Immature natural killer cell (primary cell): ENCODE measurements around the gene GHRL. TPM values are rescaled to one million over a fixed set of nuclear protein-coding genes. Genes with fewer than 3 reads are reported as not detected.
A peak's percentile ranks its signal among the peaks of the same experiment; 100 is the strongest.

Experiments used
- DNase-seq, 3 donors: peaks; one replicate each; pipeline ENCODE4 v3.0.0; 2022; ENCODE audit warnings: mixed read lengths in 1 of 3
- H3K27ac Mint-ChIP-seq, 6 donors: one replicate each; pipeline ENCODE4 v1.8.0; 2020; ENCODE audit warnings: mixed read lengths in 6 of 6, mild to moderate bottlenecking in 5 of 6, inconsistent platforms in 4 of 6, moderate library complexity in 3 of 6
- H3K27me3 Mint-ChIP-seq, 3 donors: one replicate each; pipeline ENCODE4 v1.8.0; 2020 to 2021; ENCODE audit warnings: low read depth in 3 of 3, mild to moderate bottlenecking in 3 of 3, mixed read lengths in 3 of 3, moderate library complexity in 3 of 3, inconsistent platforms in 1 of 3
- H3K36me3 Mint-ChIP-seq, 3 donors: one replicate each; pipeline ENCODE4 v1.8.0; 2020; ENCODE audit warnings: mixed read lengths in 3 of 3, inconsistent platforms in 2 of 3, mild to moderate bottlenecking in 2 of 3
- H3K4me1 Mint-ChIP-seq, 2 donors: one replicate each; pipeline ENCODE4 v1.8.0; 2020; ENCODE audit warnings: inconsistent platforms in 2 of 2, mild to moderate bottlenecking in 2 of 2, mixed read lengths in 2 of 2, moderate library complexity in 1 of 2
- H3K4me3 Mint-ChIP-seq, 5 donors: one replicate each; pipeline ENCODE4 v1.8.0; 2020; ENCODE audit warnings: mild to moderate bottlenecking in 5 of 5, mixed read lengths in 5 of 5, inconsistent platforms in 3 of 5, moderate library complexity in 3 of 5
- H3K9me3 Mint-ChIP-seq, 6 donors: one replicate each; pipeline ENCODE4 v1.8.0; 2020; ENCODE audit warnings: mild to moderate bottlenecking in 6 of 6, mixed read lengths in 6 of 6, inconsistent platforms in 4 of 6, moderate library complexity in 3 of 6
- polyA plus RNA-seq, 3 donors: library from polyadenylated mRNA; unstranded; fragments of 300-500 nt; fragmentation: Illumina TruSeq; gene quantifications; one replicate each; pipeline ENCODE4 v1.2.3, GENCODE V29; 2021

GHRL gene
- 1 to 10 TPM in 2 of 3 donors, under 1 TPM in 1; 0.94 to 8.3 (median 1.7) TPM for polyA plus RNA-seq

DNA sequence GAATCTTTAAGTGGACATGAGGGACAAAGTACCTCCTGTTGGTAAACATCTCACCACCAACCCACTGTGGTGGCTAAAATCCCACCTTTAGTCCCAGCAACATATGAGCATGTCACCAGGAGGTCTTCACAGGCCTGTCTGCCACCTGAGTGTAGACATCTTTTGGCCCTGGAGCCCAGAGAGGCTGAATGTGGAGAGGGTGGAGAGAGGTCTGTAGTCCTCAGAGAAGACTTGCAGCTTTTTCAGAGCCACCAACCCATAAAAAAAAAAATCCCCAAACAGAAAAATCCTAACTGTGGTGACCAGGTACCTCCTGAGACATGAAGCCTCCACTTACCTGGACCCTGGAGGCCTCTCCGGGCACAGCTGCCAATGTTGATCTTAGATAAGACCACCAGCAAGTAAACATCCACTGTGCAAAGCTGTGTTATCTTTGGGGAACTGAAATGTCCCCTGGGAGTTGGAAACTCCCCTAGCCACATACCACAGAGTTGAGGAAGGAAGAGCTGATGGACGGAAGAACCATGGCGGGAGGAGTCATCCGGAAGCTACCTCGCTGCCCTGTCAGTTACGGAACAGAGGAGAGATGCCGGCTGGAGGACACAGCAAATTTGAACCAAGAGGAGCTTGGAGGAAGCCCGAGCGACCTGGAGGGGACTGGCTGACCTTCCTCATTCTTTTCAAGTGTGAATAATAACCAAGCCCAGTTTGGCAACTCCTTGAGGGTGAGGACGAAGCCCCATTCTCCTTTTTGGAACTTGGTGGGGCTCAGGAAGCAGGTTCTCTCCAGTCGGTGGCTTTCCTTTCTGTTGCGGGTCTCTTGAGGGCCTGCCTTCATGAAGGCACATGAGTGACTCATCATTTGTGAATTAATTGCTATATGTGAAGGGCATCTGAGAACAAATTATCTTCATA is at the start of gene GHRL:
Gene GHRL (minus strand): TSS at position 443 of the 915 bp plus-strand sequence. CDS start 2,767 bp downstream, outside the sequence.
- peak within 1 kb of the TSS; percentile 44 to 93 (median 76) for H3K27ac Mint-ChIP-seq
- H3K27me3 Mint-ChIP-seq = no peaks in the 10 kb centered on the region
- peaks cover 4 to 9% (median 9%) of the 10 kb centered on the region in 3 donors for H3K36me3 Mint-ChIP-seq
- DNase-seq = peak in 1 of 3 donors; percentile 22
- H3K9me3 Mint-ChIP-seq = peaks cover 0 to 1% (median 0%) of the 10 kb centered on the region in 6 donors
- H3K4me3 Mint-ChIP-seq = peak within 1 kb of the TSS; percentile 38 to 71 (median 42)
- peaks cover 18 to 28% of the 10 kb centered on the region in 2 donors for H3K4me1 Mint-ChIP-seq

DNA sequence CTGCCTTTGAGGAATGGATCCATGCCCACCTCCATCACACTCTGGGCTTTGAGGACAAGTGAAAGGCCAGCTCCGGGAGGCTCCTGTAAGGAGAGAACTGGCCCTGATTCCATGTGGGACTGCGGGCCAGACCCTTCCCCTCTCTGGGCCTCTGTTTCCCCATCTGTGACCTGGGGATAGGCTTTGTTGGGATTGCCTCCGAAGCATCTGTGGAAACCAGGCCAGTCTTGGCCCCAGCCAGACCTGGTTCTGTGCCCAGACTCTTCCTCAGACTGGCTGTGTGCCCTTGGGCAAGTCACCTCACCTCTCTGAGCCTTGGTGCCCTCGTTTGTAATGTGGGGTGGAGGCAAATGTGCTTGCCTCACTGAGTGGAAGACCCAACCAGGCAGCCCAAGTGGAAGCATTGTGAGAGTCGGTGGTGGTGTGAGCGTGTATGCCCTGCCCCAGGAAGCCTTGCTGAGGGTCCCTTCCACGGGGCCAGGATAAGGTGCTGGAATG is 49.2 kb upstream of the GHRL start:
- no peak overlapping the region for H3K4me3 Mint-ChIP-seq
- no peaks in the 10 kb centered on the region for H3K9me3 Mint-ChIP-seq
- no peaks in the 10 kb centered on the region for H3K36me3 Mint-ChIP-seq
- no peak for DNase-seq
- H3K27ac Mint-ChIP-seq = no peak overlapping the region
- H3K4me1 Mint-ChIP-seq = no peaks in the 10 kb centered on the region
- peaks cover 0 to 3% (median 2%) of the 10 kb centered on the region in 3 donors for H3K27me3 Mint-ChIP-seq

GRCh38 chr3:10340476-10340875 is 47.7 kb upstream of the GHRL start:
- Mint-ChIP-seq H3K36me3 (no peaks in the 10 kb centered on the region), H3K4me3 (no peak overlapping the region), H3K27me3 (peaks cover 0 to 3% (median 2%) of the 10 kb centered on the region in 3 donors), H3K4me1 (no peaks in the 10 kb centered on the region), H3K27ac (peak overlapping the region in 1 of 6 donors; percentile 21), H3K9me3 (no peaks in the 10 kb centered on the region)
- DNase-seq = no peak

DNA sequence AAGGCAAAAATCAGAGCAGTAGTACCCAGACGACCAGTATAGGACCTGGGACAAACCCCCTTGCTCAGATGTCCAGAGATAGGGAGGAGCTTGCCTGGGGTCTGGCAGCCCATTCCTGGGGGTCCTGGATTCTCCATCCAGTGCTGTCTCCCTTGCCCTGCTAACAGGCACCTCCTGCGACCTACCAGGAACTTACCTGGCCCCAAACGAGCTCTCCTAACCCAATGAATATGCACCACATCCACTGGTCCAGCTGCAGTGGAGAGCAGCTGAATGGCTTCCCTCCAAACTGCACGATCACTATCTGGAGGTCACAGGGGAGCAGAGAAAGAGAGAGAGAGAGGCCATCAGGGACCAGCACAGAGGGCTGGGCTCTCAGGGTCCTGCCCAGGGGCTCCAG is 47.3 kb upstream of the GHRL start:
- Mint-ChIP-seq H3K9me3 (no peaks in the 10 kb centered on the region), H3K27ac (no peak overlapping the region), H3K27me3 (peaks cover 0 to 3% (median 2%) of the 10 kb centered on the region in 3 donors), H3K36me3 (no peaks in the 10 kb centered on the region), H3K4me1 (no peaks in the 10 kb centered on the region), H3K4me3 (no peak overlapping the region)
- DNase-seq = no peak

- DNase-seq = no peak
- no peaks in the 10 kb centered on the region for H3K36me3 Mint-ChIP-seq
- peaks cover 2 to 3% (median 2%) of the 10 kb centered on the region in 3 donors for H3K27me3 Mint-ChIP-seq
- no peaks in the 10 kb centered on the region for H3K4me1 Mint-ChIP-seq
- no peak overlapping the region for H3K27ac Mint-ChIP-seq
- no peak overlapping the region for H3K4me3 Mint-ChIP-seq
- H3K9me3 Mint-ChIP-seq = no peaks in the 10 kb centered on the region
These were observed 46.7 kb upstream of the GHRL start for GRCh38 chr3:10339376-10339955.

DNA sequence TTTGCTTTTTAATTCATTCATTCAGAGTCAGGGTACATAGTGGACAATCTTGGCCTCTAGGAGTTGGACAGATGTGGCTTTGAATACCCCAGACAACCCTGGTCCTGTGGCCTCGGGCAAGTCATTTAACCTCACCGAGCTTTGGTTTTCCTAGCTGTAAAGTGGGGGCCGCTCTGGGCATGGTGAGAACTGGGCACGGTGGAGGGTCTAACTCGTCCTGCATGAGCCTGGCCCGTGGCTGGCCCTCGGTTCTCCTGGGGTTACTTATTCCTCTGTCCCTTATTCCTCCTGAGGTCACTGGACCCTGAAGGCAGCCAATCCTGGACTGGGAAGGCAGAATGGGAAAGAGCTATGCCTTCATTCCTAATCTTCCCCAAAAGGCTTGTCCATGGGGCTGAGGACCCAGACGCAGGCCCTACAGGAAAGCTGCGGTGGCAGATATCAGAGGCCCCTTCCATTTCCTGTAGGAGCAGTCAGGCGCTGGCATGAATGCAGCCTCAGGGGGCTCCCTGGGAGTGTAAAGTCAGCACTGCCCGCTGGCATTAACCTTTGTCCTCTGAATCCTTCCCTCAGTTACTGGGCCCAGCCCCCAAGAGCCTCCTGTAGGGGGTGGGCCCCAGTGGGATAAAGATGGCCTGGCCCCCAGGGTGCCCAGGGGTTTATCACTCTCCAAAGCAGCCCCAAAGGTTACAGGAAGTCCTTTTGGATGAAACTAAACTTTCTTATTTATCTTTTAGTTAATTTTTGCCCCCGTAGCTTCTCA is 46.0 kb upstream of the GHRL start:
- H3K9me3 Mint-ChIP-seq = no peaks in the 10 kb centered on the region

GRCh38 chr3:10338164-10338470 is 45.4 kb upstream of the GHRL start:
- H3K4me1 Mint-ChIP-seq = no peaks in the 10 kb centered on the region
- no peaks in the 10 kb centered on the region for H3K36me3 Mint-ChIP-seq
- no peak overlapping the region for H3K27ac Mint-ChIP-seq
- no peak for DNase-seq
- no peaks in the 10 kb centered on the region for H3K9me3 Mint-ChIP-seq
- H3K4me3 Mint-ChIP-seq = no peak overlapping the region
- peaks cover 0 to 2% (median 0%) of the 10 kb centered on the region in 3 donors for H3K27me3 Mint-ChIP-seq

More for the DNA sequence above, 46.0 kb upstream of the GHRL start:
- no peaks in the 10 kb centered on the region for H3K4me1 Mint-ChIP-seq
- H3K27ac Mint-ChIP-seq = no peak overlapping the region
- no peaks in the 10 kb centered on the region for H3K36me3 Mint-ChIP-seq
- no peak for DNase-seq
- H3K27me3 Mint-ChIP-seq = peaks cover 0 to 2% (median 2%) of the 10 kb centered on the region in 3 donors
- H3K4me3 Mint-ChIP-seq = no peak overlapping the region

DNA sequence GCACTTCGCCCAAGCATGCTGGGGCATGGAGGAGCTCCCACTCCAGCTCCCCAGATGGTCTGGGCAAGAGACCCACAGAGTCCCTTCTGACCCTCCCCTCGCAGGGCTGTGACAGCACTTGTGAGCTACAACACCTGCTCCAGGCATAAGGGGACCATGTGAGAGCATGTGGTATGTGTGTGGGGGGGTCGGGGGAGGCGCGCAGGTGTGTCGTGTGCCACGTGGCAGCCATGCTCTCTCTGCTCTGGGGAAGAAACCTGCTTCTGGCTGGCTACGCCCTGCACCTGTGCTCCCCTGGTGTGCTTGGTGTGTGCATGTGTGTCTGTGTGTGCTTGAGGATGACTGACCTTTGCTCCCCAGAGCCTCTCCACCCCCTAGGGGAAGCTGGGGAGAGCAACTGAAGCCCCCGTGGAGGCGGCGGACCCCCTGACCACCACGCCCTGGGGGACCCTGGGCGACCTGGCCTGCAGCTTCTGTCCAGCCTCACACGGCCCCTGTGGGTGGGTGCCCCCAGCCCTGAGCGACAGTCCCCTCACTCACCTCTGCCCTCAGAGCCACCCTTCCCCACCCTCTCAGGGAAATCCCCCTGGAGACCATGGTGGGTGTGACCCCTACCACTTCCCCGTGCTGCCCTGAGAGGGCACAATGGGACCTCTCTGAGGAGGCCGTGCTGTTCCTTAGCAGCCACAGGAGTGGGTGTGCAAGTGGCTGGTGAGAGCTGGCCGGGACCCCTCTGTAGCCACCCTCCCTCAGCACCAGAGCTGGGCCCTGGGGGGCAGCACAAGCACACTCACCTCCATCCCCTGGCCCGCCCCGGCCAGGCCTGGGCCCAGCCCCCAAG is 44.8 kb upstream of the GHRL start:
- peaks cover 0 to 2% (median 2%) of the 10 kb centered on the region in 3 donors for H3K27me3 Mint-ChIP-seq
- no peak overlapping the region for H3K4me3 Mint-ChIP-seq
- DNase-seq = no peak
- no peak overlapping the region for H3K27ac Mint-ChIP-seq
- no peaks in the 10 kb centered on the region for H3K36me3 Mint-ChIP-seq
- H3K9me3 Mint-ChIP-seq = no peaks in the 10 kb centered on the region
- no peaks in the 10 kb centered on the region for H3K4me1 Mint-ChIP-seq

DNA sequence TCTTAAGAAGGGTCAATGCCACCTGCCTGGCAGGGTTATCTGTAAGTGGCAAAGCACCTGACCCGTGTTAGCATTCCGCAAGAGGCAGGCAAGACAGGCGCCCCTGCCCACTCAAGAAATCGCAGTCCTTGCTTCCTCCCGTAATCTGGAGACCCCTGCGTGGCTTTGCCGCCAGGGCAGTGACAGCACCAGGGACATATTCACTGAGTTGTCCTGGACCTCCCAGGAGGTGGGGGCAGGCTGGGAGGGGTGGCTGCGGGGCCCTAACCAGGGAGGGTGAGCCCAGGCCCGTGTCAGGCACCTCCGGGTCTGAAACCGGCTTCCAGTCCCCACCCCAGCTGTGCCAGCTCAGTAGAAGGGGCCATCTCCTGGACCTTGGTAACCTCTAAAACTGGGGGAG is 44.0 kb upstream of the GHRL start:
- Mint-ChIP-seq H3K27ac (no peak overlapping the region), H3K4me3 (no peak overlapping the region), H3K9me3 (no peaks in the 10 kb centered on the region), H3K36me3 (no peaks in the 10 kb centered on the region), H3K27me3 (peaks cover 0 to 5% (median 2%) of the 10 kb centered on the region in 3 donors), H3K4me1 (no peaks in the 10 kb centered on the region)
- no peak for DNase-seq

DNA sequence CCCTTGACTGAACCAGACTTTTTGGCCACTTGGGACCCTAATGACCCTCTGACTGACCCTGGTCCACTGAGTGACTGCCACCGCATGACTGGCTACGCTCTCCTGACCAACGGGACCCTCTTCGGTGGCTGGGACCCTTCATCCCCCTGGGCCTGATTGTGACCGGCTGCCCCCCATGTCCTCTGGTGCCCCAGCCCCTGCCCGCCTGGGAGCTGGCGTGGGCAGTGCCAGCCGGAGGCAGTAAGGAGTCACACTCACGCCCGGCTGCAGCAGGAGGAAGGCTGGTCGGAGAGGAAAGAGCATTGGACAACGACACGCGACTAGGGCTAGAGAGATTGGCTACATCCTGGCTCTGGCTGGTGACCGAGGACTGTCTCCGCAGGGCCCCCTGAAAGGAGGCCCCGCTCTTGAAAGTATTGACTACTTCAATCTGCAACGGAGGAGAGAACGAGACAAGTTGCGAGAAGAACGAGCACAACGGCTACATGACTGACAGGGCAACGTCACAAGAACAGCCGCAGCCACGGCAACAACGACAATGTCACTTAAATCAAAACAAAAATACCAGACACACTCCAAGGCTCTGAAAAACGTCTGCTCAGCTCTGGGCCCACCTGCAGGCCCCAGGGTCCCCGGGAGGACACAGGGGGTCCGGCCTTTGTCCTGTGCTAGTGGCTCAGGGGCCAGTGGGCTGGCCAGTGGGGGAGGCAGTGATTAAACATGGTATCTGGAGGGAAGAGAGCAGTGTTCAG is 43.3 kb upstream of the GHRL start:
- H3K4me3 Mint-ChIP-seq = no peak overlapping the region
- no peak overlapping the region for H3K27ac Mint-ChIP-seq
- H3K27me3 Mint-ChIP-seq = peaks cover 0 to 5% (median 2%) of the 10 kb centered on the region in 3 donors
- H3K36me3 Mint-ChIP-seq = no peaks in the 10 kb centered on the region
- H3K9me3 Mint-ChIP-seq = no peaks in the 10 kb centered on the region
- DNase-seq = no peak
- H3K4me1 Mint-ChIP-seq = no peaks in the 10 kb centered on the region

- H3K9me3 Mint-ChIP-seq = no peaks in the 10 kb centered on the region
These were observed 42.5 kb upstream of the GHRL start for GRCh38 chr3:10335190-10335738.

GRCh38 chr3:10334459-10334858 is 41.7 kb upstream of the GHRL start:
- H3K27me3 Mint-ChIP-seq = peaks cover 0 to 5% (median 2%) of the 10 kb centered on the region in 3 donors
- H3K4me3 Mint-ChIP-seq = no peak overlapping the region
- no peaks in the 10 kb centered on the region for H3K36me3 Mint-ChIP-seq
- no peak for DNase-seq
- no peak overlapping the region for H3K27ac Mint-ChIP-seq
- H3K4me1 Mint-ChIP-seq = no peaks in the 10 kb centered on the region
- H3K9me3 Mint-ChIP-seq = no peaks in the 10 kb centered on the region

More at GRCh38 chr3:10335190-10335738, 42.5 kb upstream of the GHRL start:
- no peaks in the 10 kb centered on the region for H3K36me3 Mint-ChIP-seq
- no peak overlapping the region for H3K27ac Mint-ChIP-seq
- H3K4me1 Mint-ChIP-seq = no peaks in the 10 kb centered on the region
- H3K27me3 Mint-ChIP-seq = peaks cover 0 to 5% (median 2%) of the 10 kb centered on the region in 3 donors
- DNase-seq = no peak
- H3K4me3 Mint-ChIP-seq = no peak overlapping the region
